ENCODE measurements around the gene TCEA3.
"Not testable (repeated sequence)": the region's sequence is repeated elsewhere in the genome, so short reads cannot be mapped to it uniquely, and the experiment has no call there.

The TCEA3 gene

GRCh38 chr1:23385119-23385621 lies 39.4 kb downstream of the TCEA3 start:
- TF ChIP-seq, protein P1, sequence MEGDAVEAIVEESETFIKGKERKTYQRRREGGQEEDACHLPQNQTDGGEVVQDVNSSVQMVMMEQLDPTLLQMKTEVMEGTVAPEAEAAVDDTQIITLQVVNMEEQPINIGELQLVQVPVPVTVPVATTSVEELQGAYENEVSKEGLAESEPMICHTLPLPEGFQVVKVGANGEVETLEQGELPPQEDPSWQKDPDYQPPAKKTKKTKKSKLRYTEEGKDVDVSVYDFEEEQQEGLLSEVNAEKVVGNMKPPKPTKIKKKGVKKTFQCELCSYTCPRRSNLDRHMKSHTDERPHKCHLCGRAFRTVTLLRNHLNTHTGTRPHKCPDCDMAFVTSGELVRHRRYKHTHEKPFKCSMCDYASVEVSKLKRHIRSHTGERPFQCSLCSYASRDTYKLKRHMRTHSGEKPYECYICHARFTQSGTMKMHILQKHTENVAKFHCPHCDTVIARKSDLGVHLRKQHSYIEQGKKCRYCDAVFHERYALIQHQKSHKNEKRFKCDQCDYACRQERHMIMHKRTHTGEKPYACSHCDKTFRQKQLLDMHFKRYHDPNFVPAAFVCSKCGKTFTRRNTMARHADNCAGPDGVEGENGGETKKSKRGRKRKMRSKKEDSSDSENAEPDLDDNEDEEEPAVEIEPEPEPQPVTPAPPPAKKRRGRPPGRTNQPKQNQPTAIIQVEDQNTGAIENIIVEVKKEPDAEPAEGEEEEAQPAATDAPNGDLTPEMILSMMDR (conservative IDR thresholded peaks at IDR 0.05; ENCODE audit: low read depth, low read length), result no peak
- H3K4me3 ChIP-seq (ENCODE audit: low read length), result no peak overlapping the region
- no peak for DNase-seq (ENCODE audit: low read depth)

DNA sequence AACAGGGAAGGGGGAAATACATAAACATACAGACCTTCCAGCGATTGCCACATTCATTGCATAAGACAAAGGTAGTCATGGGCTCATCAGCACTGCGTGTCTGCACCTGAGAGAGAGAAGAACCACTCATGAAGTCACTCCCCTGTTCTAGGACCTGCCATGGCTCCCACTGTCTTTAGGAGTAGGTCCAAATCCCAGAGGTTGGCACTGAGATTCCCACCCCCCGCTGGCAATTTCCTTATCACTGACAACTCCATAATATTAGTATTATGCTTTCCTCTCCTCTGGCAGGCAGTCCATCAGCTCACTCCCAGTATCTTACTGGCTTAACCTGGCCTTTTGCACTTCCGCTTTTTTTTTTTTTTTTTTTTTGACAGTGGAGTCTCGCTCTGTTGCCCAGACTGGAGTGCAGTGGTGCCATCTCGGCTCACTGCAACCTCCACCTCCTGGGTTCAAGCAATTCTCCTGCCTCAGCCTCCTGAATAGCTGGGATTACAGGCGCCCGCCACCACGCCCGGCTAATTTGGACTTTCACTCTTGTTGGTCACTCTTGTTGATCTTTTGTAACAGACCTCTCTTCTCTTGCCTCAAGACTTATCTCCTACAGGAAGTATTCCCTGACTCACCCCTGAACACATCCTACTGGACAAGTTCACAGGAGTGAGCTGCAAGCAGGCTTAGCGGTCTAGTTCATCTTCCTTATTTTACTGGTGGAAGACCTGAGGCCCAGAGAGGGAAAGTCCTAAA lies 40.1 kb downstream of the TCEA3 start:
- TF ChIP-seq, protein P1 (conservative IDR thresholded peaks at IDR 0.05; ENCODE audit: low read depth, low read length), result no peak
- H3K4me3 ChIP-seq (ENCODE audit: low read length), result no peak overlapping the region
- DNase-seq (ENCODE audit: low read depth), result no peak

- no peak for DNase-seq (ENCODE audit: low read depth)
Observed at GRCh38 chr1:23383577-23384311, 40.8 kb downstream of the TCEA3 start.

GRCh38 chr1:23381233-23381885 lies 43.2 kb downstream of the TCEA3 start:
- TF ChIP-seq, protein P1 (conservative IDR thresholded peaks at IDR 0.05; ENCODE audit: low read depth, low read length), result no peak

More at GRCh38 chr1:23383577-23384311, 40.8 kb downstream of the TCEA3 start:
- H3K4me3 ChIP-seq (ENCODE audit: low read length), result no peak overlapping the region
- TF ChIP-seq, protein P1 (conservative IDR thresholded peaks at IDR 0.05; ENCODE audit: low read depth, low read length), result no peak

DNA sequence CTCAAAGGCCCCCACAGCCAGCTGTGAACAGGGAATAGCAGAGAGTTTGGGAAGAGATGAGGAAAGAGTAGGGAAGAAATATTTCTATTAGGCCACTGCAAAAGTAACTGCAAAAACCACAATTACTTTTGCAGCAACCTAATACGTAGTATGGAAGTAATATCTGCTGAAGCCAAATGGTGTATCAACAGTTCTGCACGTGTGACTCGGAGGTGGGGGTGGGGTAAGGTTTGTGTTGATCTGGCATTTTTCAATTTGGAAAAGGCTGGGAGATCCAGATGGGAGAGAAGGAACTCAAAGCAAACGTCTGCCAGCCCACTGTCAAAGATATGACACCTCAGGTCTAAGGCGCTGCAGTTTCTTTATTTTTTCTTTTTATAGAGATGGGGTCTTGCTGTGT lies 43.8 kb downstream of the TCEA3 start:
- H3K4me3 ChIP-seq (ENCODE audit: low read length), result no peak overlapping the region
- TF ChIP-seq, protein P1 (conservative IDR thresholded peaks at IDR 0.05; ENCODE audit: low read depth, low read length), result no peak
- no peak for DNase-seq (ENCODE audit: low read depth)

More at GRCh38 chr1:23381233-23381885, 43.2 kb downstream of the TCEA3 start:
- DNase-seq (ENCODE audit: low read depth), result no peak
- no peak overlapping the region for H3K4me3 ChIP-seq (ENCODE audit: low read length)

GRCh38 chr1:23380236-23380635 lies 44.3 kb downstream of the TCEA3 start:
- not testable (repeated sequence) for DNase-seq (ENCODE audit: low read depth); H3K4me3 ChIP-seq (ENCODE audit: low read length)
